Pulmonary artery endothelial cell (primary cell): ENCODE measurements around the gene MAD1L1. TPM values are rescaled to one million over a fixed set of nuclear protein-coding genes. Genes with fewer than 3 reads are reported as not detected.

Experiments
- DNase-seq: peaks from one replicate; pipeline ENCODE4 v3.0.0-alpha.2; 2011; ENCODE audit warnings: low read depth, low spot score
- total RNA-seq: library from RNA; depleted of rRNA; stranded (reverse); fragments of >200 nt; gene quantifications from 2 replicates; pipeline ENCODE4 v1.2.3, GENCODE V29; 2014

The MAD1L1 gene
- total RNA-seq, 1 donor from 2014 or later: 53.2 TPM

GRCh38 chr7:2118630-2119190, 114.0 kb downstream of the MAD1L1 start:
- DNase-seq: no peak

DNA sequence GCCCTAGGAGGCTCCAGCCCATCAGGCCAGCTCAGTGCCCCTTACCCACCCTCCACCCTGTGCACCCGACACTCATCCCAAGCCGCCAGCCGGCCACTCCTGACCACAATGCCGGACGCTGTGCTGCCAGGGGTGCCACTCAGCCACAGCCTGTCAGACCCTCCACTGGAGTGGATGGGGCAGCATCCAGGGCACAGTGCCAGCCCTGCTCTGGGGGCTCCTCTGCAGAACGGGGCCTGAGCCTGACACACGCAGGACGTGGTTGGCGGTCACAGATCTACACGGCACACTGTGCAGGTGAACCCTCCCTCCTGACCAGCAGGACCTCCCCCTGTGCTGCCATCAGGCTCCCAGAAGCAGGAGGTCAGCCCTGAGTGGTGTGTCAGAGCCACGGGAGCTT, 114.7 kb downstream of the MAD1L1 start:
- no peak for DNase-seq

- no peak for DNase-seq
Measured at GRCh38 chr7:2117646-2118045, 115.1 kb downstream of the MAD1L1 start.

DNA sequence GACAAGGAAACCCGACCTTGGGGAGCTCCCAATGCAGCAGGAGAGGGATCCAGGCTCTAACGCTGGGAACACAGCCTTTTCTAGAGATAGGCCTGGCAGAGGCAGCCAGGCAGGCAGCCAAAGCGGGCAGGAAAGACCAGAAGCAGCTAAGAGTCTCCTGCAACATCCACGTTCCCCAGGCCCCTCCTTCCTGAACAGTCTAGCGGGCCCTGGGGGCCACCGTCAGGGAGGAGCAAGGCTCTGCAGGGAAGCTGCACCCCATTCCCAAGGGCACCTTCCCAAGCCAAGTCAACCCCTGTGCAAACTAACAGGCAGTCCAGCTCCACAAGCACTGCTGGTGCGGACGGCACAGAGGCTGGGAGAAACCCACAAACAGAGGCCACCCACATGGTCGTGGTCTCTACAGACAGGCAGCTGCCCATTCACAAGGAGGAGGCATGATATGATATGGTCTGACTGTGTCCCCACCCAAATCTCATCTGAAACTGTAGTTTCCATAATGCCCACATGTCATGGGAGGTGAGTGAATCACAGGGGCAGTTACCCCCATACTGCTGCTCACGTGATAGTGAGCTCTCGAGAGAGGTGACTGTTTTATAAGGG, 115.7 kb downstream of the MAD1L1 start:
- DNase-seq: no peak

- DNase-seq: no peak
Measured at GRCh38 chr7:2116448-2116810, 116.3 kb downstream of the MAD1L1 start.

GRCh38 chr7:2115760-2116447, 116.8 kb downstream of the MAD1L1 start:
- no peak for DNase-seq

GRCh38 chr7:2114926-2115759, 117.6 kb downstream of the MAD1L1 start:
- DNase-seq: no peak

GRCh38 chr7:2114052-2114451, 118.7 kb downstream of the MAD1L1 start:
- no peak for DNase-seq

DNA sequence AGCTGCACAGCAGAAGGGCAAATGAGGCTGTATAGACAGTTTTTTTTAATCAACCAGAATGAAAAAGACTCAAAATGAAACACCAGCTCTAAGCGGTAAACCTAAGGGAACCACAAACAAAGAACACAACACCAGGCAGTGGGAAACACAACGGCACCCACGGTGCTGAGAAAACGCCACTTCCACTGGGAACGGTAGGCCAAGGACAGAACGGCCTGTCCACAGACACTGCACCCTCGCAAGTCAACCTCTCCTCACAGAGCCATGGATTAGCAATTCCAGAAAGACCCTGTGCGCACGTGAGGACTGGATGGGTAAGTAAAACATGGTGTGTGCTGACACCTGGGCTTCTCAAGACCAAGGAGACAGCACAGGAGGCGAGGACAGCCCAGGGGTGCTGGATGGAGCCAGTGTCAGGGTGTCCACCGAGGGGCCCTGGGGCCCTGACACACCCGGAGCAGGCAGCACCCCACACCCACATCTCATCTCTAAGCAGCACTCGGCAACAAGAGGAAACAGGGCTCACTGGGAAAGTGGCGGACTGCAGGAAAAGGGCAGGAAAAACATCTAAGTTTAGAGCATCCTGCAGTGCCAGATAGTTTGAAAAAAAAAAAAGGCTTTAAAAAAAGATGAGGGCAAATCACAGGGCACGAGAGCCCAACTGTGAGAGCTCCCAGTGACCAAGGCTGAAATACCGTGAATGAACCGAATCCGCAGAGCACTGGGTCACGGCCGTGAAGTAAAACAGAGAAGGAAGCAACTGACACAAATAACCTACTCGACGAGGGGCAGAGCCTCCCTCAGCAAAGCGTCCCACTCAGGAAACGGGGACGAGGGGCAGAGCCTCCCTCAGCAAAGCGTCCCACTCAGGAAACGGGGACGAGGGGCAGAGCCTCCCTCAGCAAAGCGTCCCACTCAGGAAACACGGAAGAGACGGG, 120.2 kb downstream of the MAD1L1 start:
- no peak for DNase-seq

GRCh38 chr7:2111568-2111967, 121.2 kb downstream of the MAD1L1 start:
- DNase-seq: no peak

DNA sequence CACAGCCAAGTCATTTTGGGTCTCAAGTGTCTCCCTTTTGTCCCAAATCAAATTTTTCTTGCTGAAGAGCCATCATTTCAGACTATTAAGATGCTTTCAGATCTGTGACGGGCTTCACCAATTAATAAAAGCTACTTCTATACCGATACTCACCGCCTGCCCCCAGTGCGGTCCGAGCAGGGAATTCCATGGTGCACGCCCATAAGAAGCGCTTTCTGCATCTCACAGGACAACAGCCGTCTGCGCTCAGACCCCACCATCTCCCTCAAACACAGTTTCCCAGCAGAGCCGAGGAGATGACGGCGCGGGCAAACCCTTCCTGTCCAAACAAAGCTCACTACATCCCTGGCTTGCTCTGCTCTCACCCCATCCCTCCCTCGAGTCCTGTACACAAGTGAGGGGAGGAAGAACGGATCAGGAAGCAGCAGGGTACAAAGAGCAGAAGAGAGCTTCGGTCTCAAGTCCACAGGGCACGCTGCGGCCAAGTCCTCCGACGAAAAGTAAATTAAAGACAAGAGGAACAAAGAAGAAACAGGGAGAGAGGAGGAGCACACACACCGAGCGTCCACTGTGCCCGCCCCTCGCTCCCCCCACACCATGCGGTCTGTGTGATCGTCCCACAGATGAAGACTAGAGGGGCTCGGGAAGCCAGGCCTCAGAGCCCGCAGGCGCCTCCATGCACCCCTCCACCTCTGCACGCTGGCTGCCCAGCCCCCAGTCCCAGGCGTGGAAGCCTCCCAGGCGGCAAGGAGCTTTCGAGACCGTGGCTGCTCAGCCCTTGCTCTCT, 121.9 kb downstream of the MAD1L1 start:
- no peak for DNase-seq

GRCh38 chr7:2109936-2110609, 122.7 kb downstream of the MAD1L1 start:
- peak; percentile 50 for DNase-seq

DNA sequence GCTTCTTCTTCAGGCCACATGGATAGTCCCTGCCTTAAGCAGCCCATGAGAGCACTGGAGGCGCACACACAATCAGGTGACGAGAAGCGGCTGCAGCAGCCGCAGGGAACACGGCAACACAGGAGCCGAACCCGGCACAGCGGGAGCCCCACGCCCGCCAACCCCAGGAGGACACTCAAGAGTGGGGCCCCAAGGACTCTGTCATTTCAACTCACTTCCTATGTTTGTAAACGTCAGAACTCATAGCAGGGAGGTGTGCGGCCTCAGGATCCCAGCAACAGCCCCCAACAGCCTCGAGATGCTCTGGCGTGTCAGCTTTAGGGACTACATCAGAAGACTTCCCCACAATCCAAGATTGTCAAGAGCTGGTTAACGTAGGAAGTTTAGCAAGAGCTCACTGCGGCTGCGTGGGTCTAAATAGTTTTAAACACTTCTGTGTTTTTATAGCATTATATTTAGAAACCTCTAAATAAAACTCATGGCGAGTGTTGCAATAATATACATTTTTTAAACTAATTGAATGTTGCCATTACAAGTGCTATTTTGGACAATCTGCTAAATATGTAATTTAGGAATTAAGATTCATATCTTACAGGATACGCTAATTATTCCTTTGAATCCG, 123.4 kb downstream of the MAD1L1 start:
- DNase-seq: no peak

- no peak for DNase-seq
Measured at GRCh38 chr7:2108501-2109250, 124.1 kb downstream of the MAD1L1 start.

DNA sequence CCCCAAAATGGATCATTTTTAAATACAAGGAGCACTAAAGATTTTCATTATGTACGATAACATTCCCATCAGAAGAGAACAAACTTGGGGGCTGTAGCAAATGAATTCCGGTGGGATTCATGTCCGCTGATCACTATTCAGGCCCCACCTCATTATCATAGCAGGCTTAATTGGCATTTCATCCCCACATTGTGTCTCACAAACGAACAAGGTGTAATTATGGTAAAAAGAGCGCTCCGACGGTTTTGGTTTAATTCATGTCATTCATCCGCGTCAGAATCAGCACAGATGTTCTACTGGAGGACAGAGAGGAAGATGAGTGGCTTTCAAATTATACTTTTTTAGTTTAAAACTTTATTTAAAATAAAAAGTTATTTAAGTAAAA, 124.7 kb downstream of the MAD1L1 start:
- DNase-seq: no peak

GRCh38 chr7:2107386-2108070, 125.2 kb downstream of the MAD1L1 start:
- DNase-seq: no peak

GRCh38 chr7:2106924-2107323, 125.8 kb downstream of the MAD1L1 start:
- no peak for DNase-seq

DNA sequence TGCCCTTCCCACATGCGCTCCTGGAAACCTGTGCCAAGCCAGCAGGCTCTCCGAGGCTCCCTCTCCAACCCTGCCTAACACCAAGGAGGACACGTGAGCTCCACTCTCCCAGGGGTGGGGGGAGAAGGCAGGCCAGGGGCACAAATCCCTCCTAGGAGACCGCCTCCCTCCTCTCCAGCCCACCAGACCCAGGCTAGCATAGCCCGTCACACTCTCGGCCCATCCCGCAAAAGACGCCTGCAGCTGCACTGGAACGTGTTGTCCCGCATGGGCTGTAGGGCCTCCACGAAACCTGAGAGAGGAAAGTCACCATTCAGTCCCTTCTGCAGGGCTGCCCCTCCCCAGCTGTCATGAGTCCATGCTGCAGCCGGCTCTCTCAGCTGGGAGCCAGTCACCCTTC, 126.3 kb downstream of the MAD1L1 start:
- no peak for DNase-seq
